T-helper 17 cell (primary cell): ENCODE data around the gene CNTROB. TPM values are rescaled to one million over a fixed set of nuclear protein-coding genes. Genes with fewer than 3 reads are reported as not detected.

Experiments
- ATAC-seq: fragments of 150-1000 bp; cut with Tn5 transposase; 2 replicates; pipeline ENCODE4 v1.10.0; 2021; ENCODE audit warnings: mild to moderate bottlenecking, moderate library complexity
- DNase-seq, 3 donors: peaks; one replicate each; pipeline versions ENCODE4 v3.0.0 to v3.0.0-alpha.2; 2020 to 2021
- H3K9me3 ChIP-seq: one replicate; pipeline ENCODE4 v1.7.0; 2013; ENCODE audit warnings: low read length, mild to moderate bottlenecking; ENCODE audit not compliant: control insufficient read depth, poor library complexity, severe bottlenecking
- H3K27ac Mint-ChIP-seq: one replicate; pipeline ENCODE4 v1.8.0; 2022; ENCODE audit warnings: mild to moderate bottlenecking, moderate library complexity, mixed read lengths
- H3K27me3 Mint-ChIP-seq: one replicate; pipeline ENCODE4 v1.8.0; 2022; ENCODE audit warnings: mixed read lengths
- H3K36me3 Mint-ChIP-seq: one replicate; pipeline ENCODE4 v1.8.0; 2022; ENCODE audit warnings: low read depth, mixed read lengths
- H3K4me1 Mint-ChIP-seq: one replicate; pipeline ENCODE4 v1.8.0; 2022; ENCODE audit warnings: mild to moderate bottlenecking, mixed read lengths
- H3K4me3 Mint-ChIP-seq: one replicate; pipeline ENCODE4 v1.8.0; 2022; ENCODE audit warnings: mild to moderate bottlenecking, moderate library complexity, mixed read lengths
- total RNA-seq, 4 donors: library from RNA in 2 of 4; stranded (reverse) in 2 of 4; gene quantifications; one replicate each; pipeline ENCODE4 v1.2.3 and lab custom pipeline; 2022 to 2026

Gene CNTROB, protein sequence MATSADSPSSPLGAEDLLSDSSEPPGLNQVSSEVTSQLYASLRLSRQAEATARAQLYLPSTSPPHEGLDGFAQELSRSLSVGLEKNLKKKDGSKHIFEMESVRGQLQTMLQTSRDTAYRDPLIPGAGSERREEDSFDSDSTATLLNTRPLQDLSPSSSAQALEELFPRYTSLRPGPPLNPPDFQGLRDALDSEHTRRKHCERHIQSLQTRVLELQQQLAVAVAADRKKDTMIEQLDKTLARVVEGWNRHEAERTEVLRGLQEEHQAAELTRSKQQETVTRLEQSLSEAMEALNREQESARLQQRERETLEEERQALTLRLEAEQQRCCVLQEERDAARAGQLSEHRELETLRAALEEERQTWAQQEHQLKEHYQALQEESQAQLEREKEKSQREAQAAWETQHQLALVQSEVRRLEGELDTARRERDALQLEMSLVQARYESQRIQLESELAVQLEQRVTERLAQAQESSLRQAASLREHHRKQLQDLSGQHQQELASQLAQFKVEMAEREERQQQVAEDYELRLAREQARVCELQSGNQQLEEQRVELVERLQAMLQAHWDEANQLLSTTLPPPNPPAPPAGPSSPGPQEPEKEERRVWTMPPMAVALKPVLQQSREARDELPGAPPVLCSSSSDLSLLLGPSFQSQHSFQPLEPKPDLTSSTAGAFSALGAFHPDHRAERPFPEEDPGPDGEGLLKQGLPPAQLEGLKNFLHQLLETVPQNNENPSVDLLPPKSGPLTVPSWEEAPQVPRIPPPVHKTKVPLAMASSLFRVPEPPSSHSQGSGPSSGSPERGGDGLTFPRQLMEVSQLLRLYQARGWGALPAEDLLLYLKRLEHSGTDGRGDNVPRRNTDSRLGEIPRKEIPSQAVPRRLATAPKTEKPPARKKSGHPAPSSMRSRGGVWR
- 10 to 100 TPM; 24.3 to 27.9 TPM for total RNA-seq
- total RNA-seq (lab: John Stamatoyannopoulos, UW): 41.8 to 47.3 reads per million in 2 donors

DNA sequence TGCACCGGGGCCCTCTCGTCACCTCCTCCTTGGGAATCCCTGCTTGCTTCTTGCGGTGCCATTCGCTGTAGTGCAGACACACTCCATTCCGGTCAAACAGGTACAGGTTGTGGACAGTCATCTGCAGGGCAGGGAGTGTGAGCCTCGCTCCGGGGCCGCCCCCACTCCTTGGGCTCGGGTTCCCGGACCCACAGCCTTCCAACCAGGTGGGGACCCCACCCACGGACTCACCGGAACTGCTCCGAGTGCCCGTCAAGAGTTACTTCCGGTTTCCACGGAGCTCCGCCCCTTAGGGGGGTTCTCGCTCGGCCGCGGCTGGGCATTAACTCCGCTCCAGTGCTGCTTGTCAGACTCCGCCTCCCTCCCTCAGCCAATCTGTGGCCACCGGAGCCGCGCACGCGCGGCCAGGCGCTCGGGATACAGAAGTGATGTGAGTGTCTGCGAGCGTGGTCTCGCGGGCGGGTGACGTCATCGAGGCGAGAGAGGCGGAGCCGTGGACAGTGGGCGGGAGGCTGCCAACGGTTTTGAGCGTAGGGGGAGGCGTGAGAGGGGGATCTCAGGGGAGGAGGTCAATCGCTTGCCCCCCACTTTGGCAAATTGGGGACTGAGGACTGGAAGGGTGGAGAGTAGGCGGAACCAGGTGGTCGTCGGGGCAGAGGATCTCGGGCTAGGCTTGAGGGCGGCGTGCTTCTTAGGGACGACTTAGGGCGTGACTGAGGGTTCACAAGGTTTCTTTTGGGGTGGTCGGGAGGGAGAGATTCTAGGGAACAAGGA, at the start of gene CNTROB, which contains the start of gene TRAPPC1:
Gene CNTROB, plus strand, starts transcription at position 498 of the 774 bp plus-strand sequence. CDS start 874 bp downstream, outside the sequence.
Gene TRAPPC1, minus strand, starts transcription at position 238 of the 774 bp plus-strand sequence. Its CDS starts 117 bp downstream, at position 121.
- DNase-seq (peak; percentile 97 to 99 (median 98)), ATAC-seq (peak; percentile 97)
- no peaks in the 10 kb centered on the region for H3K27me3 Mint-ChIP-seq
- peak within 1 kb of the TSS; percentile 99 for H3K27ac Mint-ChIP-seq
- H3K4me3 Mint-ChIP-seq: peak within 1 kb of the TSS; percentile 100
- H3K9me3 ChIP-seq: no peaks in the 10 kb centered on the region
- peaks cover 38% of the 10 kb centered on the region for H3K4me1 Mint-ChIP-seq
- H3K36me3 Mint-ChIP-seq: peaks cover 8% of the 10 kb centered on the region

DNA sequence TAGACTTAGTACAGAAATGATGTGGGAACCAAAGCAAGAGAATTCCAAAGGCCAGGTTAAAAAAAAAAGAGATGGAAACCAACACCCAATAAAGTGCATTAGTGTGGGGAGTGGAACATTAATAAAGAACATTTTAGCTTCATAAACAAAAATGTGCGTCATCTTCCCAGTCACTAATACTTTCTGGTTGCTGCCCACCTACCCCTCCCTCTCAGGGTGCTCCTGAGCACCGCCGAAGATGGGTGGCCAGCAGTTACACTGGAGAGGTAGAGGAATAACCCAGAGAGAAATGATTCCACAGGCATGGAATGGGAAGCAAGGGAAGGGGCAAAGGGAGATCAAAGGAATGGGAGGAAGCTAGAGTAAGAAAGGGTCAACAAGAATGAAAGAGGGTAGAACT, 49.4 kb upstream of the CNTROB start:
- H3K27me3 Mint-ChIP-seq: no peaks in the 10 kb centered on the region
- ATAC-seq (no peak), DNase-seq (no peak)
- no peak overlapping the region for H3K4me3 Mint-ChIP-seq
- H3K27ac Mint-ChIP-seq: no peak overlapping the region
- peaks cover 9% of the 10 kb centered on the region for H3K4me1 Mint-ChIP-seq
- no peaks in the 10 kb centered on the region for H3K9me3 ChIP-seq
- peaks cover 3% of the 10 kb centered on the region for H3K36me3 Mint-ChIP-seq

DNA sequence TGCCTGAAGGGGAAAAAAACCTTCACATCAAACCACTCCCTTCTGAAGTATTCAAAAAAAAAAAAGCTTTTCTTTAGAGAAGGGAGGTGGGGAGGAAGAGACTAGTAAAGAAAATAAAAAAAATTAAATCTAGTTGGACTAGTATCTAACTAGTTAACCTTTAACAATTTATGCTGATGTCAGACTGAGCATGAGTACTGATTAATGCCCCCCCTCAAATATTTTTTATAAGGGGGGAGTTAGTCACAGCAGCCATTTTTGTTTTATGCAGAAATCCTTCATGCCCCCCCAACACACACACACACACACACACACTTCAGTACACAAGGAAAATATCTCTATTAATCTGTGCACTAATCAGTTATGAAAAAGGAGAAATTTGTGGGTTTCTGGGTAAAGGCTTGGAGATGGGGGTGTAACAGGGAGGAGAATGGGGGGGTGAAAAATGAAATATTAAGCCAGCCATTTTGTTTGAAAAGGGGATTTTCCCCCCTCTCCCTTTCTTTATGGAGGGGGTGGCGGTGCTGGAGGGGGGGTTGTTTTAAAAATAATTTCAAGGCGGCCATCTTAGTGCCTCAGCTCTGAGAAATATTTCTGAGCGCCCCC, 48.1 kb upstream of the CNTROB start:
- DNase-seq: peak in 1 of 3 donors; percentile 26

DNA sequence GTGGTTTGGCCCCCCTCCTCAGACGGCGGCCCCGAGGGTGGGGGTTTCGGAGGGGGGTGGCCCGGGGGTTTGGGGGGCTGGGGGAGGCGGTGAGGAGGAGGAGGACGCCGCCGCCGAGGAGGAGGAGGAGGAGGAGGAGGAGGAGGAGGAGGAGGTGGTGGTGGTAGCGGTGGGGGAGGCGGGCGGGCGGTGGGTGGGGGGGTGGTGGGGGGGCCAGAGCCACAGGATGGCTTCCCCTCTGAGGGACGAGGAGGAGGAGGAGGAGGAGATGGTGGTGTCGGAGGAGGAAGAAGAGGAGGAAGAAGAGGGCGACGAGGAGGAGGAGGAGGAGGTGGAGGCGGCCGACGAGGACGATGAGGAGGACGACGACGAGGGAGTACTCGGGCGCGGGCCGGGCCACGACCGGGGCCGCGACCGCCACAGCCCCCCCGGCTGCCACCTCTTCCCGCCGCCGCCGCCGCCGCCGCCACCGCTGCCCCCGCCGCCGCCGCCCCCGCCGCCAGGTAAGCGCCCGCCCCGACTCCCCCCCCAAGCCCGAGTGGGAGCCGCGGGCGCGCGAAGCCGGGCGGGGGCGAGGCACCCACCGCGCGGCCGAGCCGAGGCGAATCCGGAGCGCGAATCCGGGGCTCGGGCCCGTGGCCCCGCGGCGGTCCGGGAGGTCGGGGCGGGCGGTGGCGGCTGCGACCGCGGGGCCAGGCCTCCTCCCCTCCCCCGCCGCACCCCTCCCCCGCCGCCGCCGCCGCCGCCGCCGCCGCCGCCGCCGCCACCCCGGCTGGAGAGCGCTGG, 47.2 kb upstream of the CNTROB start:
- DNase-seq (peak; percentile 12 to 41 (median 40)), ATAC-seq (no peak)
- H3K4me1 Mint-ChIP-seq: peaks cover 12% of the 10 kb centered on the region
- H3K27me3 Mint-ChIP-seq: no peaks in the 10 kb centered on the region
- H3K4me3 Mint-ChIP-seq: peak overlapping the region; percentile 87
- peaks cover 3% of the 10 kb centered on the region for H3K36me3 Mint-ChIP-seq
- no peak overlapping the region for H3K27ac Mint-ChIP-seq
- no peaks in the 10 kb centered on the region for H3K9me3 ChIP-seq

More for the DNA sequence above, 48.1 kb upstream of the CNTROB start:
- Mint-ChIP-seq H3K36me3 (peaks cover 3% of the 10 kb centered on the region), H3K4me1 (peaks cover 9% of the 10 kb centered on the region), H3K27me3 (no peaks in the 10 kb centered on the region), H3K27ac (no peak overlapping the region), H3K4me3 (peak overlapping the region; percentile 87)
- no peak for ATAC-seq
- H3K9me3 ChIP-seq: no peaks in the 10 kb centered on the region

DNA sequence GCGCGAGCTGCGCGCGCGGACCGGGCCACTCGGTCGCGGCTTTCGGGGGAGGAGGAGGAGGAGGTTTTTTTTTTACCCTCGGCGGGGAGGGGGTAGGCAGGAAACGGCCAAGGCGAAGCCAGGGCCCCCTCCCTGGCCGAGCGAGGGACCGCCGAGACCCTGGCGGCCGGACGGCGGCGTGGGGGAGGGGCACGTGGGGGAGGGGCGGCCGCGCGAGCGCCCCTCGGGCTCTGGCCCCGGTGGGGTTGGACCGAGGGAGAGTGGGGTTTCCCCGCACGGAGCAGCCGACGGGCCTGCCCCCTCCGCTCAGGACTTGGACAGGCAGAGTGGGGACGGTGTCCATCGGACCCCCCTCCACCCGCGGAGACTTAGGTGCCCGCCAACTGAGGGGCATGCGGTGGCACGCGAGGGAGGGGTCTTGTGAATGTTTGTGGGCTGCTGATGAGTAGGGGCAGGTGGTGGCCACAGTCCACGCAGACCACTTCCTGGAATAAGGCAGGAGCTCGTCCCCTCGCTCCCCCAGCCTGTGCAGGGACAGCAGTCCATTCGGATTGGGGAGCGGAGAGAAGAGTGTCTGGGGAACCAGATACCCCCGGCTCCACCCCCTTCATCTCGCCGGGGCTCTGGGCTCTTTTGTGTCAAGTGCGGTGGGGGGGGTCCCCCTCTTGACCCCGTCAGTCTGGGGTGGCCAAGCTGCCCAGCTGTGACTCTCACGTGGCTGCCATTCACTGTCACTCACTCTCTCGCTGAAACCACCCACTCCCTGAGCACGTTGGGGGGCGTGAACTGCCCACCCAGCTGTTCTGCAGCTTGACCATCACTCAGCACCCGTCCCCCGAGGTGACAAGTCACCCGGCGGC, 46.4 kb upstream of the CNTROB start:
- Mint-ChIP-seq H3K4me3 (no peak overlapping the region), H3K27me3 (no peaks in the 10 kb centered on the region), H3K36me3 (peaks cover 6% of the 10 kb centered on the region), H3K4me1 (peaks cover 17% of the 10 kb centered on the region), H3K27ac (no peak overlapping the region)
- DNase-seq: peak; percentile 16 to 32 (median 20)
- ATAC-seq: no peak
- no peaks in the 10 kb centered on the region for H3K9me3 ChIP-seq

DNA sequence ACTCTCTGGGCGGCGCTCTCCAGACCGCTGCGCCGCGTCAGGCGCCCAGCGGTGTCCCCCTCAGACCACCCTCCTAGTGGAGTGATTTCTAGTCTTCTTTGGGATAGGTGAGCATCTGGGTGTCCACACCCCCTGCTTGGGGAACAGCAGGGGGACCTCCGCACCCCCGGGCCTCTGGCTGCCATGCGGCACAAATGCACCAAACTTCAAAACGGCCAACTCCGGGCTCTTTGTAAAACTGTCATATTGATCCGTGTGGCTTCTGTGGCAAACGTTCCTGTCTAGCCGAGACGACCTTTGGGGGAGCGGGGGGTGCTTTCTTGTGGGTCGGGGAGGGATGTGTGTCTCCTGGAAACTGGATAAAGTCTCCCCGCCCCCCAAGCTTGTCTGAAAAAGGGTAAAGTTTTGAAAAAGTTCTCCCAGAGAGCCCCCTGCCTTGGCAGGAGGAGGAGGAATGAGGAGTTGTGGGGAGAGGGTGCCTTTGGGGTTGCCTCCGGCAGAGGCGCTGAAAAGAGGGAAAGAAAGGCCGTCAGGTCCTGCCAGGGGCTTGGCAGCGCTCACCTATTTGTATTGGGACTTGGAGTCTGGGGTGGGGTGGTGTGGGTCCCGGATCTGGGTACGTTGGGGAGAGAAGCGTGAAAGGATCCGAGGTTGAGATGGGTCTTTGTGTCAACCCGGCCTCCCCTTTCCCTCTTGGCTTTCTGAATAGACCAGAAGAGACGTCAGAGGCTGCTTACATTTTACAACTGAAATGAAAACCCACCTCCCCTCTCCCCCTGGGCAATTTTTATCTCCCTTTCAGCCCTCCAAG, 45.6 kb upstream of the CNTROB start:
- Mint-ChIP-seq H3K4me1 (peaks cover 17% of the 10 kb centered on the region), H3K27me3 (no peaks in the 10 kb centered on the region), H3K4me3 (no peak overlapping the region), H3K36me3 (peaks cover 8% of the 10 kb centered on the region), H3K27ac (no peak overlapping the region)
- H3K9me3 ChIP-seq: no peaks in the 10 kb centered on the region
- ATAC-seq (peak; percentile 27), DNase-seq (peak; percentile 36 to 65 (median 43))

DNA sequence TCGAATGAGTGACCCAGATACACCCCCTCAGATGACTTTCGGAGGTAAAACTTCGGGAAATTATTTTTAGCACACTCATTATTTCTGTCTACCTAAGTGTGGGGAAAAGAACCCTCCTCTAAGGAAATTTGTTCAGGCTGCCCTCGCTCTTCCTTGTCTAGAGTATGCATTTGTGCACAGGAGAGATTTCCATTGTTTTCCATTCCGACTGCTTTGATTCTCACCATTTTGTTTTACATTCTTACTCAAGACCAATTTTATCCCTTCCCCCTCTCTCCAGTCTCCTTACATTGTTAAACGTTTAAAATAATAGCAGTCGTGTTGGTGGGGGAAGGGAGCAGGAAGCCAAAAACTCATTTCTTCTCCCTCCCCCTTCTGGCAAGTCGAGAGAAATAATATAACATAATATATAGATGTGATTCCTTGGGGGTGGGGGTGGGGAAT, 44.9 kb upstream of the CNTROB start:
- H3K4me1 Mint-ChIP-seq: peaks cover 17% of the 10 kb centered on the region
- ATAC-seq: peak; percentile 0

DNA sequence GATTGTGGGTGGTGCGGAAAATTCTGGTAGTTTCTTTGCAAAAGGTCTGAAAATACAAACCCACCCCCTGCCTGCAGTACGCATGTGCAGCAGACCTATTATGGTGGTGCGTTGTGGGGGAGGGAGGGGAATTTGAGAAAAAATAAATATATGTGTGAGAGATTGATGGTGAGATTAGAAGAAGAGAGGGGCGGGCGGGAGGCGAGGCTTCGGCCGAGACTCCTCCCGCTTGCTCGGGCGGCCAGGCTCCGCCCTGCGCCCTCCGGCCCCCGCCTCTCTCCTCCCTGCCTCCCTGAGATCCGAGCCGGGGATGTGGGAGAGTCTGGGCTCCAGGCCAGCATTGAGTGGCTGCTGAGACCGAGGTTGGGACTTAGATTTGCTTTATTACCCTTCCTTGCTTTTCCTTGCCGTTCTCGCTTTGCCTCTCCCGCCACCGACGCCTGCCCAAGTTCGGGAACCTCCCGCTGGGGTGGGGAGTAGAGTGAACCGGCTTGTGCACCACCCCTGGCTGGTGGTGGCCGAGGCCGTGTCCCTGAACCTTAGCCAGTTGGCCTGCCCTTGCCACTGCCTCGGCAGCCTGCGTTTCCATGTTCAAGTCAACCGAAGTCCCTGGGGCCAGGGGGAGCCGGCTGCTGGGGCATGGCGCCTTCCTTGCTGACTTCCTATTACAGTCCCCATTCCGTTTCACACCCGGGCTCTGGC, 44.4 kb upstream of the CNTROB start:
- DNase-seq (peak; percentile 65 to 82 (median 76)), ATAC-seq (peak; percentile 76)
- H3K4me3 Mint-ChIP-seq: no peak overlapping the region
- peaks cover 8% of the 10 kb centered on the region for H3K36me3 Mint-ChIP-seq
- H3K9me3 ChIP-seq: no peaks in the 10 kb centered on the region
- peaks cover 17% of the 10 kb centered on the region for H3K4me1 Mint-ChIP-seq
- no peak overlapping the region for H3K27ac Mint-ChIP-seq
- H3K27me3 Mint-ChIP-seq: no peaks in the 10 kb centered on the region

More for the DNA sequence above, 44.9 kb upstream of the CNTROB start:
- Mint-ChIP-seq H3K4me3 (no peak overlapping the region), H3K27ac (no peak overlapping the region), H3K27me3 (no peaks in the 10 kb centered on the region), H3K36me3 (peaks cover 8% of the 10 kb centered on the region)
- DNase-seq: no peak
- H3K9me3 ChIP-seq: no peaks in the 10 kb centered on the region

DNA sequence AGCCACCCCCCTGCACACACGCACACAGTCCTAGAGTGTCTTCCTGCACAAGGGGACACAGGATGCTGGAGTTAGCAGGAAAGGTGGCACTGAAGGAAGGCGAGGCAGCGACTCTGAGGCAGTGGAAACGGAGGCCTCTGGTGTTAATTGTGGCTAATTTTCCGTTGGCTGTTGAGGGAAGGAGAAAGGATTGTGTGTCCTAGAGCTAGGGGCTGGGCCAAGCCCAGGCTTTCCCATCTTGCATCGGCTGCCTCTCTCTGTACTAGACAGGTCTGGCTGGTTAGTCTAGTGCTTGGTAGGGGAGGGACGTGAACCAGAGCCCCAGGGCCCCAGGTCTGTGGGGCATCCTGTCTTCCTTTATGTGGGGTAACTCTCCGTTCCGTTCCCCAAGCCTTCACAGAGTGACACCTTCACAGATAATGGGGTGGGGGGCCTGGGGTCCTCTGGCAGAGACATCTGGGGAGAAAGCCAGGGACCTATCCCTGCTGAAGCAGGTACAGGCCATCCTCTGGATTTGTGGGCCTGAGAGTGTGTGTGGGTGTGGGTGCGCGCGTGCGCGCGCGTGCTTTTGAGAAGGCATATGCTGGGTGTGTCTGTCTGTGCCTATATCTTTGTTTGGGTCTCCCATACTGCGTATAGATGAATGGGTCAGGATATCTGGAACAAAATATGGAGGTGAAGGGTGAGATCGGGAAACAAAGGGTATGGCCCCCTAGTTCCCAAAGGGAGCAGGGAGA, 43.7 kb upstream of the CNTROB start, which contains the start of gene CHD3:
Gene CHD3, plus strand, starts transcription at position 606 of the 737 bp plus-strand sequence. CDS start 212 bp downstream, outside the sequence.
- no peak within 1 kb of the TSS for H3K4me3 Mint-ChIP-seq
- H3K27ac Mint-ChIP-seq: no peak within 1 kb of the TSS
- H3K27me3 Mint-ChIP-seq: no peaks in the 10 kb centered on the region
- peaks cover 8% of the 10 kb centered on the region for H3K36me3 Mint-ChIP-seq
- ATAC-seq: peak; percentile 20
- no peaks in the 10 kb centered on the region for H3K9me3 ChIP-seq
- H3K4me1 Mint-ChIP-seq: peaks cover 17% of the 10 kb centered on the region
- DNase-seq: no peak
